Inflammatory macrophage treated with lipopolysaccharide for 1 hour (primary cell): ENCODE results near the gene ITPKB.
"Not testable (repeated sequence)": the region's sequence is repeated elsewhere in the genome, so short reads cannot be mapped to it uniquely, and the experiment has no call there.

Experiments used
- DNase-seq, 2 donors: peaks; one replicate each; pipeline ENCODE4 v3.0.0-alpha.2; 2020 to 2022

The ITPKB gene

GRCh38 chr1:226649244-226649643 lies 89.8 kb downstream of the ITPKB start:
- DNase-seq = no peak

DNA sequence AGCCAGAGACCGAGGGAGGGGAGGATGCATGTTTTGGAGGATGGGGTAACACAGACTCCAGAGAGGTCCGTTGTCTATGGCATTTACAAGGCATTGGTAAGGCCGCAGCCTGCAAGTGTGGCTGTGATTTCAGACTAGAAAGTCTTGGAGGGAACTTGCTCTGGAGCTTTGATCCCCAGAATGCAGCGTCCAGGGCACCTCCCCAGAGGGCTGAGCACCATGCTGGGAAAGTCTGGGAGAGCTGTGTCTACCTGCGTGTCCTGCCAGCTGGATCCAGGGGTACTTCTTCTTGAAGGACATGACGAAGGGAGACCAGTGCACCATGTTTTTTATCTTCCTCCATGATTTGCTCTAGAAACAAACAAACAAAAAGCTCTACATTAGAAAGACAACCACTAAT lies 90.7 kb downstream of the ITPKB start:
- DNase-seq = no peak

DNA sequence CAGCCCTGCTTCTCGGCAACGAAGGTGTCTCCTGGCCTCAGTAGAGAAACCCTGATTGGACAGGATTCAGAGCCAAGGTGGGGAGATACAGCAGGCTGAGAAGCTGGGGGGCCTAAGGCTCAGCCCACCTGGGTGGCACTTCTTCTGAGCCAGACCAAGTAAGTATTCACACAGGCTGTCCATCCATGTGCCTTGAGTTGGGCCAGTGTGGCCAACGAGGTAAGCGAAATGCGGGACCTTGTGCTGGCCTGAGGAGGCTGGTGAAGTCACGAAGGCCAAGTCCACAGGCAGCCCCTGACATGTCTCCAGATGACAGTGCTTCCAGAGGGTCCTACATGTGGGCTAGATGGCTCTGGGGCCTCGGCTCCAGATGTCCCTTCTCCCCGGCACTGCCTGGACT lies 91.4 kb downstream of the ITPKB start:
- no peak for DNase-seq

DNA sequence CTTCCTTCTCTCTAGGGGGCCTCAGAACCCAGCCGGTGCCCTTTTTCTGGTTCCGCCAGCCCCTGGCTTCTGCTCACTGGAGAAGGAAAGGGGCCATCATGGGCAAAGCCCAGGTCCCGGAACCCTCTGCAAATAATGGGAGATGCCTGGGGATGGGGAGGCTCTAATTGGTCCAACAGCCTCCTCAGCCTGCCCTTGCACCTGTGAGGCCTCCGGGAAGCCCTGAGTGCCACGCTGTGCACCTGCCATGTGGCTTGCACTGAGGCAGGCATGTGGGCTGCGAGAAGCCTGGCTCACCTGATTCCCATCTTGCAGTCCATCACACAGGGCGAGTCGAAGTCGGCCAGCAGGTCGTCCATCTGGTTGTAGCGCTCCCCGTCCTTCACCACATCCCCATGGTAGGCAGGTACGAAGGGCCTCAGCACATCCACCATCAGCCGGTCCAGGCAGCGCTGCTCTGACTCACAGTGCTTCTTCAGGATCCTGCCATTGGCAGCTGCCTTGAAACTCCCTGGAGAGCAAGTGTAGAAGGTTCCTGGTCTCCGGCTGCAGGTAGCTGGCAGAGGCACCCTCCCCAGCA lies 92.1 kb downstream of the ITPKB start:
- no peak for DNase-seq

DNA sequence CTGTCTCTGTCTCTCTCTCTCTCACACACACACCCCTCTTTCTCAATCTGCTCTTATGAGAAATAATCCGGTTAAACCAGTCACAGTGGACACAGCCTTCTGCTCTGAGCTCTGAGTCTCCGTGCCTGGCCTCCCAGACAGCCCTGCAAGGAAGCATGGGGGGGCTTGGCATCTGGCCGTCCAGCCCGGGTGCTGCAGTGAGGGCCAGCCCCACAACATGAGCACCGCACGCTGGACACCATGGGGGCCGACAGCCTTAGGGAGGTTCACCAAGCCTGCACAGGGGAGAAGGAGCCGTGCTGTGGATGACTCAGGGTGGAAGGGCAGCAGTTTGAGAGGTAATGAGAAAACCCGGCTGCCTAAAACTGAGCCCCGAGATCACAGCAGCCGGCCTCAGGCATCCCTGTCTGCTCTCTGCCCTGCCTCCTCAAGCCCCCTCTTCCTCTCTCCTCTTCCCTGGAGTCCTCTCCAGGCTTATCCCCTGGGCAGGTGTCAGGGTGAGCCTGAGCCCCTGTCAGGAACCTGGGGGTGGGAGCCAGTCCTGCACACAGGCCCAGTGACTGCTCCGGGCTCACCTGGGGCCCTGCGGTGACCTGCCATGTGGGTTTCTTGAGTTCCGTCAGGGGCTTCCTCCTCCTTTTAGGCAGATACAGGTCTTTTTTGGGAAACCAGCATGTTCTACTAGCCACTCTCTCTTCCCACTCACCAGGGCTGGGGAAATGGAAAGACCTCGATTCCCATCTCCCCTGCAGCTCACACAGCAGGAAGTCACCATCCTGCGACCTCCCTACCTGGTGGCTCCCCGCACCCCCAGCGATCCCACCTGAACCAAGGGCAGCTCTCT lies 92.8 kb downstream of the ITPKB start:
- DNase-seq = no peak

- no peak for DNase-seq
These were observed 93.7 kb downstream of the ITPKB start for GRCh38 chr1:226645279-226645976.

DNA sequence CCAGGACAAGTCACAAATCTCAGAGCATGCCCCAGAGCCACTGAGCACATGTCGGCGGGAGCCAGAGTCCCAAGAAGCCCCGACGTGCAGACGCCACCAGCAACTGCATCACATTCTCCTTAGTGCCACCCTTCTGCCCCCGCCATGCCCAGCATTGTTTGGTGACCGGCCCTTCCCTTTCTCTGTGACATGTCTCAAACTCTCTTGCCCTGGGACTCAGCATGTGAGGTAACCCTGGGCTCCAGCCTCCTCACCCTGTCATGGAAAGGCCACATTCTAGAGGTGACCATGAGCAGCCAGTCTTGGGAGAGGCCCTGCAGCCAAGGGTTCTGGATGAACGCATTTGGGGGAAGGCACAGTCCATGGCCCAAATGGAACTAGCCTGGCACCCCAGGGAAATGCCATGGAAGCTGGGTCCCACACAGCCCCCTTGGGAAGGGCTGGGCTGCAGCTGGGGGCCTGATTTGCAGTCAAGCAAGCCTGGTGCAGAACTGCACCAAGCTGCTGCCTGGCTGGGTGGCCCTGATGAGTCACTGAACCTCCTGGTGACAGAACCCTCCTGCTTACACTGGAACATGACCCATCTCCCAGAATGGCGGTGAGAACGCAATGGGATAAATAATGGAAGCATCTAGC lies 94.4 kb downstream of the ITPKB start:
- peak in 1 of 2 donors; percentile 57 for DNase-seq

- peak in 1 of 2 donors; percentile 83 for DNase-seq
These were observed 95.2 kb downstream of the ITPKB start for GRCh38 chr1:226643611-226644540.

DNA sequence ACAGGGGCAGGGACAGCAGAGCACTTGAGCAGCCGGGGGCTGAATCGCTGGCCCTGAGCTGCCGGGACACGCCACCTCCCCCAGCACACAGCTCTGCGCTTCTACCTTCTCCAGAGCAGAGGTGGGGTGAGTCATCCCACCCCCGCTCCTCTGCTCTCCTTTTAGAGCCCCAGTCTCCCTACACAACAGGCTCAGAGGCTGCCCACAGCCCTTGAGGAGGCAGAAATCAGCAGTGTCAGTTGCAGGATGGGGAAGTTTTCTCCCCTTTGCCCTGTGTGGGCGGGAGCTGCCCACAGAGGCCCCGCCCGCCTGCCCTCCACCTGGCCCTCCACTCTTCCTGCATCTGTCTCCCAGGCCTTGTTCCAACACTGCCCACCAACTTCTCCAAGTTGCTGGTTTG lies 95.9 kb downstream of the ITPKB start:
- peak; percentile 76 to 93 for DNase-seq

GRCh38 chr1:226642421-226642820 lies 96.7 kb downstream of the ITPKB start:
- no peak for DNase-seq

DNA sequence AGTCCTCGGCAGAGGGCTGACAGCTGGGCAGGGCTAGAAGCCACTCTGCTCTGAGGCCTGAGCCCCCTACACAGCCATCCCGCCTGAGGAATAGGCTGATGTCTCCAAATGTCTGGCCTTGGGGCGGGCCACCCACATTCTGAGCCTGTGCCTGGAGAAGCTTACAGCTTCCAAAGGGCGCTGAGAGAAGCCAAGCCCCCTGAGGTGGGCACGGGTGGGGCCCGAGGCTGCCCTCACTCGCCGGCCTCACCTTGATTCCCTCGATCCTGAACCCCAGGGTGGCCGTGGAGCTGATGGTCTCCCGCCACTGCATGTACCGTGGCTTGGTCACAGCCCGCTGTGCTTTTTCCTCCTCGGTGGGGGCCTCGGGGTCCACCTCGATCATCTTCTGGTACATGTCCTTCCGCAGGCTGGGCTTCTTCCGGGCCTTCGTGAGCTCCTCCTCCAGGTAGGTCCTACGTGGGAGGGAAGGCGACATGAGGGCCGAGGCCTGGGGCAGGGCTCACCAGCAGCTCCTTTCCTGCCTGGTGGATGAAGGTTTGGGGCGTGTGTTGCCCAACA lies 97.3 kb downstream of the ITPKB start:
- no peak for DNase-seq

DNA sequence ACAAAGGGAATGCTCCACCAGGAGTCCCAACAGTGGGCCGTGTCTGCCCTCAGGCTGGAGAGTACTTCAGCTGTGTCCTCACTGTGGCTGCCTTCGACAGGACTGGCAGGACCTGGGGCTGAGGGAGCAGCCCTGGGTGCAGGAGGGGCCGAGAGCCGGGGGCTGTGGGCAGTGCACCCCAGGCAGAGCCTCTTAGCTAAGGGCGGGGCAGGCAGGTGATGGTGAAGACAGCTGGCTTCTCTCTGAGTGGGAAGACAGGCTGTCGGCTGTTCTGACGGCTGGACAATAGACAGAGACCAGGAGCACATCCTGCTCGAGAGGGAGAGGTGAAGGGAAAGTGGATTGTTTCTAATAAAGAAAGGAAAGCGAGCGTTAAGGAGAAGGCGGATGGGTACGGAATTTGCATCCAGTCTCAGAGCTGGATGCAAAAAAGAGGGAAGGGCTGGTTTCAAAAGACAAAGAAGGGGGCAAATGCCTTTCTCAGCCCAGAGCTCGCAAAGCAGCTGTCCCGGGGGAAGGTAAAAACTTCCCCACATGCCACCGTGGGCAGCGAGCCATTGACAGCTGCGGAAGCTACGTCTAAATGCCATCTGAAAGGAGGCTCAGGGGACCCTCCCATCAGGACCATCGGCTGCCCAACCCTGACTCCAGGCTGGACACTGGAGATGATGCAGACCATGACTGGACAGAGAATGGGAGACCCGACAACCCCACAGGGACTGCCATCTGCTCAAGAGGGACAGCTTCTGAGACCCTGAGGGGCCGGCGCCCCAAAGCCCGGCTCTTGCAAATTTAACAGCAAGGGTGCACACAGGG lies 98.6 kb downstream of the ITPKB start:
- no peak for DNase-seq

GRCh38 chr1:226639631-226640061 lies 99.4 kb downstream of the ITPKB start:
- DNase-seq = no peak

- not testable (repeated sequence) for DNase-seq
These were observed 99.9 kb downstream of the ITPKB start for GRCh38 chr1:226639206-226639605.

DNA sequence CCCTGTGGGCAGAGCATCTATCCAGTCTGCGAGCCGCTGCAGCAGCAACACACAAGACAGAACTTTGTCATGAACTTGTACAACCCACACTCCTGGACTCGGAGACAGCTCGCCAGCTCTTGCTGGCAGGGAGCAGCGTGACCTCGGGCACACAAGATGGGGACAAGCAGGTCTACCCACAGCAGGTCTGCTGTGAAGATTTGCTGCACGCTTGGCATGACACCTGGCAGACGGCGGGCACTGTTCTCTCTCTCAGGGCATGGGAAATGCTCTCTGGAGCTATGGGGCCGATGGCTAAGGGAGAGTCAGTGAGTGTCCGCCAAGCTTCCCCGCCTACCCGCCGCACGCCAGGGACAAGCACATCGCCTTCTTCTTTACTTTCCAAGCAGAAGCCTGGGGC lies 100.5 kb downstream of the ITPKB start:
- no peak for DNase-seq

DNA sequence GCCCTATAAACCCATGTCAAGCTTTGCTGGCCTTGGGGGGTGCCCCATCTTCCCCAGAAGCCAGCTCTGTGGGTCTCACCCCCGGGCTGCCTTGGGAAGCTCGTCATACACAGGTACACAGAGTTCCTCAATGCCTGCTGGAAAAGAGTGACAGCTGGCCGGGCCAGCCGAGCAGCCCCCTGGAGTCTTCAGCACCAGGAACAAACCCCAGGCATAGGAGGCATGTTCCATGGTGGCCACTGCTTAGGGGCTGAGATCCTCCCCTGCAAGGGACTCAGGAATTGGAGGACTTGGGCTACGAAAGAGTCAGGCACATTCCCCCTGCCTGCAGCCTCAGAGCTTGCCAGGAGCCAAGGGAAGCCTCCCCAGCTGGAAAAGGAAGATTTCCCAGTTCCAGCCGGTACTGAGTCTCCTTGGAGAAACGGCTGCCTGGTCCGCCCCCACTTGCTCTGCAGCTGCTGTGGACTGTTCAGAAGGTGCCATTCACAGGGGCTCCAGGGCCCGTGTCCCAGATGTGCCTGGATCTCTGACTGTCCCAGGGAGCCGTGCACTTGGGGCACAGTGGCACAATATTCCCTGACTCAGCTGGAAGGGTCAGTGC lies 101.0 kb downstream of the ITPKB start:
- no peak for DNase-seq

DNA sequence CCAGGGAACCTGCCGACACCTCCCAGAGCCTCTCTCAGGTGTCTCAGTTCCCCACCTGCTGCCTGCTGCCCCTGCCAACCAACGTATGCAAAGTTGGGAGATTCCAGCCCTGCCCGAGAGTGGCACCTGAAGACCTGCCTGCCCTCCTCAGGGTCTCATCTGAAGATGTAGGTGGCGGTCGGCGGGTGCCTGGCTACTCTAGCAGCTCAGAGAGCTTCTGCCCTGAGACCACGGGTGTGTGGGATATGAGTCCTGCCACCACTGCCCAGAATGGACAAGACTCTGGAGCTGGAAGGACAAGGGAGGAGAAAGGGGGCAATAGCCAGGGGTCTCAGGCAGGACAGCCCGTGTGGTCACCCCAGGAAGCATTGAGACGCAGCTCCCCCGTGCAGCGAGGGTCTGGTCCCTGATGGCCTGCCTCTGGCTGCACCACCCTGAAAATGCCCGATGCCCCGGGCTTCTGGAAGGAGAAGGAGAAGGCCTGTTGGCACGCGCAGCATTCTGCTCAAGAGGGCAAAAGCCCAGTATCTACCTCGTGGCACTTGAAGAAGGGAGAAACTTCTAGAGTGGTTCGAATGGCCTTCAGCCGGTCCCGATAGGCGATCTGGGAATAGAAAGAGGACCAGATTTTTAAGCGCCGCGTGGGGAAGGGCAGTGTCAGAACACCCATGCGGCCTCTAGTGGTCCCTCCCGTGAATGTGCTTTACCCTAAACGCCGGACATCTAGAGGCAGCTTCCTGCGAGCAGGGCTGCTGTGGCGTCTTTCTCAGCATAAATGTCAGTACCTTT lies 101.7 kb downstream of the ITPKB start:
- no peak for DNase-seq

- DNase-seq = no peak
These were observed 102.3 kb downstream of the ITPKB start for GRCh38 chr1:226636847-226637096.

GRCh38 chr1:226635456-226635941 lies 103.6 kb downstream of the ITPKB start:
- no peak for DNase-seq
